HUDEP-2 (cell line): ENCODE results near the gene DGKQ.

ENCODE experiments used
- DNase-seq, 76 experiments: peaks; one replicate each; lab custom pipeline; 2025; ENCODE audit not compliant: unreplicated experiment in 76 of 76; lab: John Stamatoyannopoulos, UW

The DGKQ gene

DNA sequence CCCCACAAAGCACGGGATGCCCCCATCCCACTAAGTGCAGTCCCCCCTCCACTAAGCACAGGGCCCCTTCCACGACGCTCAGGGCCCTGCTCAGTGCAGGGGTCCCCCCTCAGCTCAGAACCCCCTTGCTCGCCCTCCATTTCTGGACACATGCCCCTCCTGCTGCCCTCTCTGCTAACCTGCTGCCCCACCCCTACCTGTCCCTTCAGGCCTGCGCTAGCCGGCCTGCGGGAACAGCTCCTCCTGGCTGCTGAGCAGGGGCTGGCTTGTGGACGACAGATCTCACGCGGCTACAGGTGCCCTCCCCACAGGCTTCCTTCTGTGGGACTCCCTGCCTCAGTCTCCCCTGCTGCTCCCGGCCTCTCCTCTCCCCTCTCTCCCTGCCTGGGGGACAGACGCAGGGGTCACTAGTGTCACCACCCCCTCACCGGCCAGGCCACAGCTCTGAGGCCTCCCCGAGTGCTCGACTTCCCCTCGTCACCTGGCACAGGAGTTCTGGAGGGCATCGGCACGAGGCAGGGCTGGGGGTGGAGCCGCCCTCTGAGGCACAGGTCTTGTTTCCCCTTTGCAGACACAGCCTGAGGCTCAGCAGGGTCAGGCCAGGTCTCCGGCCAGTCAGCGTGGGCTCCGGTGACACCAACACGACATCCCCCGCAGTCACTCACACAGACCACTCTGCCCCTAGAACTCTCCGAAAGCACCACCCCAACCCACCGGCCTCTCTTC is 62.8 kb downstream of the DGKQ start:
- DNase-seq, result no peak

GRCh38 chr4:909821-910220 is 63.5 kb downstream of the DGKQ start:
- DNase-seq, result no peak

DNA sequence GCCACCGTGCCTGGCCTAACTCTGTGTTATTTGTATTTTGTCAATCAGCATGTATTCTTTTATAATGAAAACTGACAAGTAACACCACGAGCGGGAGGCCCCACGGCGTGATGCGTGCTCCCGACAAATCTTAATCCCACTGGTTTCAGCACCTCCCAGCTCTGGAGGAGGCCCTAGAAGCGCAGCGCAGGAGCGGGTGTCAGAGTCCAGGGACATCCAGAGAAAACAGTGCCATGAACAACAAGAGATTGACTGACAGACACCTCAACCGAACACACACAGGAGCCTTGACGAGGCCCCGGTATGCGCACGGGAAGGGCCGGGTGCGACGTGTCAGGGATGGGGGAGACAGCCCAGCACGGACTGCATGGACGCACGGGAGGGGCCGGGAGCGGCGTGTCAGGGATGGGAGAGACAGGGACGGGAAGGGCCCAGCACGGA is 64.2 kb downstream of the DGKQ start:
- DNase-seq, result no peak
